Right cardiac atrium (tissue), 5 donors: Measurements from ENCODE around the gene NELL2. TPM values are rescaled to one million over a fixed set of nuclear protein-coding genes. Genes with fewer than 3 reads are reported as not detected.
"Not testable (repeated sequence)": the region's sequence is repeated elsewhere in the genome, so short reads cannot be mapped to it uniquely, and the experiment has no call there.

ENCODE experiments used
- ATAC-seq, 2 donors: fragments of 200-7000 bp; cut with Tn5 transposase; one replicate each; pipeline versions ENCODE4 v1.8.0 to v1.9.1; 2020; ENCODE audit warnings: moderate library complexity in 2 of 2, mild to moderate bottlenecking in 1 of 2
- DNase-seq, 3 donors: peaks; one replicate each; pipeline ENCODE4 v3.0.0-alpha.2; 2020
- H3K27ac ChIP-seq: one replicate; pipeline ENCODE4 v1.5.1; 2013; ENCODE audit warnings: mild to moderate bottlenecking, low read length, control low read depth, moderate library complexity
- H3K27me3 ChIP-seq: one replicate; pipeline ENCODE4 v1.6.1; 2013; ENCODE audit not compliant: control insufficient read depth, insufficient read depth
- H3K4me1 ChIP-seq: one replicate; pipeline ENCODE4 v1.6.1; 2013; ENCODE audit warnings: low read length; ENCODE audit not compliant: control insufficient read depth, insufficient read depth
- H3K4me3 ChIP-seq: one replicate; pipeline ENCODE4 v1.5.1; 2013; ENCODE audit warnings: low read length, control low read depth
- H3K9me3 ChIP-seq: one replicate; pipeline ENCODE4 v1.6.1; 2013; ENCODE audit warnings: low read length; ENCODE audit not compliant: control insufficient read depth
- WGBS: extraction: QIAGEN DNeasy Blood & Tissue Kit; methylation state at CpG from one replicate; pipeline ENCODE4 v1.1.7; 2013; 5-methylcytosine and 5-hydroxymethylcytosine counted together
- intact Hi-C, 4 donors: fragments of 100-400 bp; cut with DNase I; formaldehyde crosslinking; loops; one replicate each; pipeline versions ENCODE4 v1.11.0 to v1.14.0; 2022 to 2023
- polyA plus RNA-seq: library from polyadenylated mRNA; stranded (reverse); fragments of 200-250 nt; gene quantifications from one replicate; pipeline ENCODE4 v1.2.3, GENCODE V29; 2013
- total RNA-seq, 4 donors: library from RNA; stranded (reverse); fragmentation: NEBNext Ultra II Directional; extraction: Animal tissue kit (Norgen Biotek cat#: 25700); gene quantifications; one replicate each; pipeline ENCODE4 v1.2.1, GENCODE V29; 2021
- donor health status: healthy with polysubstance abuse.
- donor health status: DM: no; HTN: yes; CAD: no.
- donor health status: DM: no; HTN: no; CAD: no.
- donor health status: DM: no; HTN: yes; CAD: no; lungs with severe emphysema.
- donor health status: DM: yes; HTN: yes; CAD: no.

Gene NELL2
- total and polyA plus RNA-seq, 5 donors = 0.07 to 0.95 (median 0.59) TPM

DNA sequence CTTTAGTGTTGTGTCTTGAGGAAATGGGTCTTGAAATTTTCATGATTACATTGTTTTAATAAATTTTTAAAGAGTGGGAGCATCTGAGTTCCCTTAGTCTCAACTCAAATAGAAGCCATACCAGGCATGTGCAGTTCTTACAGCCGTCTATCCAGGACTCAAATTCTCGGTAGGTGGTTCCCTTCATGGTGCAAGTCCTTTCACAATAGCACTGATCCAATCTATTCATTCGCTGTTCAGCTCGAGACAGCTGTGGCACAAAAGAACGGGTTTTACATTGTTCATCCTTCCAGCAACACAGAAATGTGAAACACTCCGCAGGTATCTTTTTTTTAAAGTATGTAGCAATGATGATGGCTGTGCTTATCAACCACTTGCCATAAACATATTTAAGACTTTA is 100.2 kb downstream of the NELL2 start:
- H3K27ac ChIP-seq = no peak overlapping the region
- no peak overlapping the region for H3K4me3 ChIP-seq
- 83% methylated on average over 6 of the region's 6 CpGs for WGBS
- DNase-seq (no peak), ATAC-seq (no peak)
- H3K4me1 ChIP-seq = no peaks in the 10 kb centered on the region
- intact Hi-C loops = no loop called here
- no peaks in the 10 kb centered on the region for H3K27me3 ChIP-seq
- H3K9me3 ChIP-seq = no peaks in the 10 kb centered on the region

DNA sequence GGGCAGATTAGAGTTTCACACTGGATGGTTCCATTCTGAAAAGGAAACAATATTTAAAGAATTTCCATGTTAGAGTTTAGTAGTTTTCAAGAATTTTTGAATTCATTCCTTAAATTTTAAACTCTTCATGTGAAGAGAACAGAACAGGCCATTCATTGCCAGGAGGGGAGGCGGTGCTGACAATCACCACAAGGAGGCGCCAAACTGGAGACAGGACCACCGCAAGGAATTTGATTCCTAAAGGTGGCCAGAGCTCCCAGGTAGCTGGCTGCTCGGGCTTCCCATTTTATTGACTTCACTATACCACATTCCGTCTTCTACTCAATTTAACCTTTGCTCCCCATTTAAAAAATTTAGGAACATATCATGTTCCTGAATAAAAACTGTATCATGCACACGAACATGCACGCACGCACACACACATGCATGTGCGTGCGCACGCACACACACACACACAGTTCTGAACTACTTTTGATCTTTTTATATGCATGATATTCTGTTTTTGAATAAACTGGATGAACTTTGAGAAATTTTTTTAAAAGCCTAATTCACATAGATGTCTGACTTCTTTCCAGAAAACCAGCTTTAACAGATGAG is 101.2 kb downstream of the NELL2 start:
- 69% methylated on average over 11 of the region's 11 CpGs for WGBS
- H3K4me3 ChIP-seq = no peak overlapping the region
- DNase-seq (peak in 2 of 3 donors; percentile 25 to 57), ATAC-seq (no peak)
- H3K9me3 ChIP-seq = no peaks in the 10 kb centered on the region
- H3K4me1 ChIP-seq = no peaks in the 10 kb centered on the region
- intact Hi-C loops = no loop called here
- no peaks in the 10 kb centered on the region for H3K27me3 ChIP-seq
- H3K27ac ChIP-seq = no peak overlapping the region

- no peak for DNase-seq
- Histone ChIP-seq H3K4me3 (no peak overlapping the region), H3K4me1 (no peaks in the 10 kb centered on the region), H3K27me3 (no peaks in the 10 kb centered on the region), H3K9me3 (no peaks in the 10 kb centered on the region), H3K27ac (no peak overlapping the region)
- WGBS = 63% methylated on average over 8 of the region's 8 CpGs
- intact Hi-C loops = no loop called here
- no peak for ATAC-seq
These were observed 104.6 kb downstream of the NELL2 start for GRCh38 chr12:44771485-44772021.

DNA sequence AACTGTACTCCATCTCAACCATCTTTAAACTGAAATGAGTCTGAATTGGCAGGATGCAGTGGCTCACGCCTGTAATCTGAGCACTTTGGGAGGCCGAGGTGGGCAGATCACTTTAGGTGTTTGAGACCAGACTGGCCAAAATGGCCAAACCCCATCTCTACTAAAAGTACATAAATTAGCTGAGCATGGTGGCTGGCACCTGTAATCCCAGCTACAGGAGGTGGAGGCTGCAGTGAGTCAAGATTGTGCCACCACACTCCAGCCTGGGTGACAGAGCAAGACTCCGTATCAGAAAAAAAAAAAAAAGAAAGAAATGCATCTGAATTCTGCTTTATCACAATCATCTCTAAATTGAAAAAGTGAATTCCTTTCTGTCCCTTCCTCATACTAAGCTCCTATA is 110.3 kb downstream of the NELL2 start:
- DNase-seq (no peak), ATAC-seq (no peak)
- WGBS = 79% methylated on average over 3 of the region's 3 CpGs
- H3K27me3 ChIP-seq = no peaks in the 10 kb centered on the region
- no peak overlapping the region for H3K27ac ChIP-seq
- no peak overlapping the region for H3K4me3 ChIP-seq
- H3K4me1 ChIP-seq = no peaks in the 10 kb centered on the region
- H3K9me3 ChIP-seq = no peaks in the 10 kb centered on the region
- intact Hi-C loops = no loop called here

- WGBS = 60% methylated on average over 3 of the region's 3 CpGs
- ATAC-seq = no peak
- intact Hi-C loops = no loop called here
These were observed 113.1 kb downstream of the NELL2 start for GRCh38 chr12:44763021-44763420.

DNA sequence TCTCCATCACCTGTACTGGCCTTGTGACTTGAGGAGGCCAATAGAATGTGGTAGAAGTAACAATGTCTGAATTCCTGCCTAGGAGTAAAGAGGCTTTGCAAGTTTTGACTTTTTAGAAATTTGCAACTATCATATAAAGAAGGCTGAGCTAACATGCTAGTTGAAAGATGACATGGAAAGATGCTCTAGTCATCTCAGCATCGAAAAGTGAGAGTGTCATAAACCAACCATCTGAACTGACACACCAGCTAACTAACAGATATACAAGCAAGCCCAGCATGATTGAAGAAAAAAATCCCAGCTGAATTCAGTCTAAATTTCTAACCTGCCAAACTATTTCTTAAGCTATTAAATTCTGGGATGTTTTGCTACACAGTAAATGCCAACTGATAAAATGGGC is 116.8 kb downstream of the NELL2 start:
- no peak overlapping the region for H3K4me3 ChIP-seq
- DNase-seq (no peak), ATAC-seq (no peak)
- H3K9me3 ChIP-seq = no peaks in the 10 kb centered on the region
- no peaks in the 10 kb centered on the region for H3K27me3 ChIP-seq
- intact Hi-C loops = no loop called here
- no peak overlapping the region for H3K27ac ChIP-seq
- 88% methylated on average over 1 of the region's 1 CpG for WGBS
- H3K4me1 ChIP-seq = no peaks in the 10 kb centered on the region

More at GRCh38 chr12:44763021-44763420, 113.1 kb downstream of the NELL2 start:
- no peaks in the 10 kb centered on the region for H3K27me3 ChIP-seq
- no peak for DNase-seq
- H3K9me3 ChIP-seq = no peaks in the 10 kb centered on the region
- no peaks in the 10 kb centered on the region for H3K4me1 ChIP-seq
- H3K27ac ChIP-seq = no peak overlapping the region
- H3K4me3 ChIP-seq = no peak overlapping the region

GRCh38 chr12:44750468-44750867 is 125.6 kb downstream of the NELL2 start:
- Histone ChIP-seq H3K4me1 (no peaks in the 10 kb centered on the region), H3K27me3 (no peaks in the 10 kb centered on the region), H3K4me3 (no peak overlapping the region), H3K27ac (no peak overlapping the region), H3K9me3 (no peaks in the 10 kb centered on the region)
- WGBS = 56% methylated on average over 3 of the region's 3 CpGs
- DNase-seq = no peak
- intact Hi-C loops = no loop called here
- no peak for ATAC-seq

DNA sequence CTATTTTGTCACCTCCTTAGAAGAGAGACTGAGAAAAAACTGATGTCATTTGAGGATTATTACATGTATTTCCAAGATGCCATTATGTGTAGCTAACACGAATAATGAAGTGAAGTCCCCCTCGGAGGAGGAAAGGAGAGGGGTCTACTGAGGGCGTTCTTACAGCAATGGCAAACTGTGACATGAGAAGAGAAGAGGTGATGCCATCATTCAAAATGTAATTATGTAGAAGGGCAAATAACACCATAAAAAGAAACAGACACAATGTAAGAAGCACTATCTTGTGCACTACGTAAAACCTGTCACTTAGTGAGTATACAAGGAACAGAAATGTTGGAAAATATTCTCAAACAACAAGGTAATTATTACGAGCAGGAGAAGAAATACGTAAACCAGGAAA is 126.5 kb downstream of the NELL2 start:
- H3K4me3 ChIP-seq = no peak overlapping the region
- H3K4me1 ChIP-seq = no peaks in the 10 kb centered on the region
- H3K27ac ChIP-seq = no peak overlapping the region
- WGBS = 83% methylated on average over 6 of the region's 6 CpGs
- no peaks in the 10 kb centered on the region for H3K9me3 ChIP-seq
- DNase-seq = no peak
- intact Hi-C loops = no loop called here
- no peaks in the 10 kb centered on the region for H3K27me3 ChIP-seq
- ATAC-seq = no peak

- H3K9me3 ChIP-seq = no peaks in the 10 kb centered on the region
- H3K4me1 ChIP-seq = no peaks in the 10 kb centered on the region
- intact Hi-C loops = no loop called here
- H3K4me3 ChIP-seq = no peak overlapping the region
- no peaks in the 10 kb centered on the region for H3K27me3 ChIP-seq
- ATAC-seq = no peak
- 56% methylated on average over 3 of the region's 3 CpGs for WGBS
- no peak for DNase-seq
- H3K27ac ChIP-seq = no peak overlapping the region
These were observed 127.1 kb downstream of the NELL2 start for GRCh38 chr12:44748950-44749468.

- peak in 1 of 3 donors; percentile 30 for DNase-seq
- intact Hi-C loops = not testable (repeated sequence)
These were observed 134.7 kb downstream of the NELL2 start for GRCh38 chr12:44741292-44741980.

DNA sequence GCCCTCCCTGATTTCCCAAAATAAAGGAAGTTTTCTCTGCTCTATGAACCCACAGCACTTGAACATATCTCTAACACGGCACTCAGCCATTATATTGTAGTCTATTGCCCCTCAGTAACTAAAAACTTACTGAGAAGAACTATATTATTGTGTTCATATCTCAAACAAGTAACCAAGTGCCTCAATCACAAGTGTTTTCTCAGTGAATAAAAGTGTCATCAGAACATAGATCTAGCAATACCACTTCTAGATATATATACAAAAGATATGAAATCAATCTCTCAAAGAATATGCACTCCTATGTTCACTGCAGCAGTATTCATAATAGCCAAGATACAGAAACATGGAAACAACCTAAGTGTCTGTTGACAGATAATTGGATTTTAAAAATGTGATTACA is 138.1 kb downstream of the NELL2 start:
- Histone ChIP-seq H3K4me1 (no peaks in the 10 kb centered on the region), H3K27ac (no peak overlapping the region), H3K9me3 (no peaks in the 10 kb centered on the region), H3K4me3 (no peak overlapping the region), H3K27me3 (no peaks in the 10 kb centered on the region)
- intact Hi-C loops = no loop called here
- WGBS = 51% methylated on average over 1 of the region's 1 CpG
- DNase-seq (no peak), ATAC-seq (no peak)

More at GRCh38 chr12:44741292-44741980, 134.7 kb downstream of the NELL2 start:
- not testable (repeated sequence) for H3K9me3 ChIP-seq, ATAC-seq, H3K27ac ChIP-seq, H3K27me3 ChIP-seq, H3K4me1 ChIP-seq, H3K4me3 ChIP-seq
- 92% methylated on average over 16 of the region's 17 CpGs for WGBS
